ENCODE data around the gene HMGCR. TPM values are rescaled to one million over a fixed set of nuclear protein-coding genes. Genes with fewer than 3 reads are reported as not detected.
A peak's percentile ranks its signal among the peaks of the same experiment; 100 is the strongest.
"Not testable (repeated sequence)": the region's sequence is repeated elsewhere in the genome, so short reads cannot be mapped to it uniquely, and the experiment has no call there.

Gene HMGCR
- total RNA-seq, 1 donor from 2014 or later: 362 TPM

GRCh38 chr5:75325242-75325641 lies 11.8 kb upstream of the HMGCR start:
- DNase-seq: no peak
- no peak for TF ChIP-seq CTCF (IDR thresholded peaks at IDR 0.05; ENCODE audit: partially characterized antibody, unreplicated experiment)

GRCh38 chr5:75330404-75330803 lies 6.6 kb upstream of the HMGCR start:
- Mint-ChIP-seq H3K4me3 (ENCODE audit: unreplicated experiment) (no peak overlapping the region), H3K9me3 (ENCODE audit: unreplicated experiment) (no peaks in the 10 kb centered on the region), H3K36me3 (ENCODE audit: unreplicated experiment) (no peaks in the 10 kb centered on the region), H3K27ac (ENCODE audit: unreplicated experiment) (no peak overlapping the region), H3K27me3 (ENCODE audit: unreplicated experiment) (no peaks in the 10 kb centered on the region), H3K4me1 (ENCODE audit: low read depth, unreplicated experiment) (no peaks in the 10 kb centered on the region)
- no peak for TF ChIP-seq CTCF (IDR thresholded peaks at IDR 0.05; ENCODE audit: partially characterized antibody, unreplicated experiment)
- DNase-seq: no peak

More at GRCh38 chr5:75325242-75325641, 11.8 kb upstream of the HMGCR start:
- no peaks in the 10 kb centered on the region for H3K36me3 Mint-ChIP-seq (ENCODE audit: unreplicated experiment)
- H3K27me3 Mint-ChIP-seq (ENCODE audit: unreplicated experiment): no peaks in the 10 kb centered on the region
- H3K9me3 Mint-ChIP-seq (ENCODE audit: unreplicated experiment): no peaks in the 10 kb centered on the region
- no peak overlapping the region for H3K27ac Mint-ChIP-seq (ENCODE audit: unreplicated experiment)
- H3K4me1 Mint-ChIP-seq (ENCODE audit: low read depth, unreplicated experiment): no peaks in the 10 kb centered on the region
- no peak overlapping the region for H3K4me3 Mint-ChIP-seq (ENCODE audit: unreplicated experiment)

GRCh38 chr5:75331095-75332090 lies 5.6 kb upstream of the HMGCR start:
- DNase-seq: no peak
- peak; percentile 19 for TF ChIP-seq CTCF (IDR thresholded peaks at IDR 0.05; ENCODE audit: partially characterized antibody, unreplicated experiment)
- Mint-ChIP-seq H3K4me1 (ENCODE audit: low read depth, unreplicated experiment) (no peaks in the 10 kb centered on the region), H3K36me3 (ENCODE audit: unreplicated experiment) (no peaks in the 10 kb centered on the region), H3K27me3 (ENCODE audit: unreplicated experiment) (no peaks in the 10 kb centered on the region), H3K9me3 (ENCODE audit: unreplicated experiment) (no peaks in the 10 kb centered on the region), H3K4me3 (ENCODE audit: unreplicated experiment) (no peak overlapping the region), H3K27ac (ENCODE audit: unreplicated experiment) (no peak overlapping the region)

DNA sequence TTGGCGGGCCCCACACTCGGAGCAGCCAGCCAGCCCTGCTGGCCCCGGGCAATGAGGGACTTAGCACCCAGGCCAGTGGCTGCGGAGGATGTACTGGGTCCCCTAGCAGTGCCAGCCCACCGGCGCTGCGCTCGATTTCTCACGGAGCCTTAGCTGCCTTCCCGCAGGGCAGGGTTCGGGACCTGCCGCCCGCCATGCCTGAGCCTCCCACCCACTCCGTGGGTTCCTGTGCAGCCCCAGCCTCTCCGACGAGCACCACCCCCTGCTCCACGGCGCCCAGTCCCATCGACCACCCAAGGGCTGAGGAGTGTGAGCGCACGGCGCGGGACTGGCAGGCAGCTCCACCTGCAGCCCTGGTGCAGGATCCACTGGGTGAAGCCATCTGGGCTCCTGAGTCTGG lies 3.3 kb upstream of the HMGCR start:
- not testable (repeated sequence) for DNase-seq; H3K36me3 Mint-ChIP-seq (ENCODE audit: unreplicated experiment); H3K27ac Mint-ChIP-seq (ENCODE audit: unreplicated experiment); H3K27me3 Mint-ChIP-seq (ENCODE audit: unreplicated experiment); H3K4me1 Mint-ChIP-seq (ENCODE audit: low read depth, unreplicated experiment); H3K9me3 Mint-ChIP-seq (ENCODE audit: unreplicated experiment); H3K4me3 Mint-ChIP-seq (ENCODE audit: unreplicated experiment)

- H3K4me1 Mint-ChIP-seq (ENCODE audit: low read depth, unreplicated experiment); H3K4me3 Mint-ChIP-seq (ENCODE audit: unreplicated experiment); H3K36me3 Mint-ChIP-seq (ENCODE audit: unreplicated experiment); H3K27me3 Mint-ChIP-seq (ENCODE audit: unreplicated experiment); H3K27ac Mint-ChIP-seq (ENCODE audit: unreplicated experiment); DNase-seq; H3K9me3 Mint-ChIP-seq (ENCODE audit: unreplicated experiment): not testable (repeated sequence)
Measured at GRCh38 chr5:75334413-75334812, 2.6 kb upstream of the HMGCR start.

- no peak for TF ChIP-seq CTCF (IDR thresholded peaks at IDR 0.05; ENCODE audit: partially characterized antibody, unreplicated experiment)
- Mint-ChIP-seq H3K27me3 (ENCODE audit: unreplicated experiment) (peaks cover 11% of the 10 kb centered on the region), H3K36me3 (ENCODE audit: unreplicated experiment) (no peaks in the 10 kb centered on the region), H3K4me1 (ENCODE audit: low read depth, unreplicated experiment) (peaks cover 5% of the 10 kb centered on the region), H3K9me3 (ENCODE audit: unreplicated experiment) (peaks cover 3% of the 10 kb centered on the region), H3K4me3 (ENCODE audit: unreplicated experiment) (peak overlapping the region; percentile 25), H3K27ac (ENCODE audit: unreplicated experiment) (peak overlapping the region; percentile 73)
- DNase-seq: no peak
Measured at GRCh38 chr5:75335486-75335885, 1.5 kb upstream of the HMGCR start.

Data from glutamatergic neuron (in vitro differentiated cells).